ENCODE data around the gene USP19.
A peak's percentile ranks its signal among the peaks of the same experiment; 100 is the strongest.

USP19 gene

GRCh38 chr3:49133226-49133951 is 12.8 kb upstream of the USP19 start:
- no peak for TF ChIP-seq CTCF (IDR thresholded peaks at IDR 0.05)
- DNase-seq (ENCODE audit: low spot score): peak; percentile 90
- Histone ChIP-seq H3K27ac (peak overlapping the region; percentile 82 to 95), H3K4me3 (peak overlapping the region; percentile 90)

- peak within 1 kb of the TSS; percentile 82 to 95 for H3K27ac ChIP-seq
- H3K4me3 ChIP-seq: peak within 1 kb of the TSS; percentile 90
- peak; percentile 86 for DNase-seq (ENCODE audit: low spot score)
- TF ChIP-seq CTCF (IDR thresholded peaks at IDR 0.05): no peak
These were observed 12.0 kb upstream of the USP19 start, which contains the start of gene LAMB2 for GRCh38 chr3:49132437-49133225. LAMB2 (minus strand) TSS chr3:49133050; CDS start chr3:49132867, 183 bp downstream.

GRCh38 chr3:49132073-49132436 is 11.4 kb upstream of the USP19 start:
- H3K27ac ChIP-seq: peak overlapping the region; percentile 82 to 95
- DNase-seq (ENCODE audit: low spot score): peak; percentile 58
- TF ChIP-seq CTCF (IDR thresholded peaks at IDR 0.05): no peak
- peak overlapping the region; percentile 90 for H3K4me3 ChIP-seq

- peak overlapping the region; percentile 82 to 95 for H3K27ac ChIP-seq
- TF ChIP-seq CTCF (IDR thresholded peaks at IDR 0.05): no peak
- peak; percentile 68 for DNase-seq (ENCODE audit: low spot score)
- peak overlapping the region; percentile 90 for H3K4me3 ChIP-seq
These were observed 11.0 kb upstream of the USP19 start for GRCh38 chr3:49131576-49131975.

GRCh38 chr3:49131040-49131439 is 10.4 kb upstream of the USP19 start:
- no peak for DNase-seq (ENCODE audit: low spot score)
- TF ChIP-seq CTCF (IDR thresholded peaks at IDR 0.05): no peak
- Histone ChIP-seq H3K27ac (peak overlapping the region in 1 of 2 donors; percentile 95), H3K4me3 (peak overlapping the region; percentile 90)

GRCh38 chr3:49124991-49125670 is 4.5 kb upstream of the USP19 start:
- Histone ChIP-seq H3K27ac (no peak overlapping the region), H3K4me3 (no peak overlapping the region)
- TF ChIP-seq CTCF (IDR thresholded peaks at IDR 0.05): no peak
- DNase-seq (ENCODE audit: low spot score): no peak

All from coronary artery (tissue), 2 donors.